ENCODE measurements around the gene NRP2.

DNA sequence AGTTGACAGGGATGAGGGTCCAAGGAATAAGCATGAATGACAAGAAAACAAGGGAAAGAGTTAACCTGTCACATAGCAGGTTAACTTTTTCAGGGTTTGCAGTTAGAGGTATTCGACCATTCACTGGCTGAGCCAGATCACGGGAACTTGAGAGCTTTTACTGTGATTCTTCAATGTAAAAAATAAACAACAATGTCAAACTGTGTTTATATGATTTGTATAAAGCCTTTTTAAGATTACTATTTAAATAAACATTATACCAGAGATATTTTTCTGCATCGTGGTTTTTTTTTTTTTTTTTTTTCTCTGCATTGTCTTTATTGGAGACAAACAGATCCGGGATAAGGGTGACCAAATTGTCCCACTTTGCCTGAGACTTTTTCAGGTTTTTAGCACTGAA is 115.6 kb downstream of the NRP2 start:
- TF ChIP-seq, protein P1, sequence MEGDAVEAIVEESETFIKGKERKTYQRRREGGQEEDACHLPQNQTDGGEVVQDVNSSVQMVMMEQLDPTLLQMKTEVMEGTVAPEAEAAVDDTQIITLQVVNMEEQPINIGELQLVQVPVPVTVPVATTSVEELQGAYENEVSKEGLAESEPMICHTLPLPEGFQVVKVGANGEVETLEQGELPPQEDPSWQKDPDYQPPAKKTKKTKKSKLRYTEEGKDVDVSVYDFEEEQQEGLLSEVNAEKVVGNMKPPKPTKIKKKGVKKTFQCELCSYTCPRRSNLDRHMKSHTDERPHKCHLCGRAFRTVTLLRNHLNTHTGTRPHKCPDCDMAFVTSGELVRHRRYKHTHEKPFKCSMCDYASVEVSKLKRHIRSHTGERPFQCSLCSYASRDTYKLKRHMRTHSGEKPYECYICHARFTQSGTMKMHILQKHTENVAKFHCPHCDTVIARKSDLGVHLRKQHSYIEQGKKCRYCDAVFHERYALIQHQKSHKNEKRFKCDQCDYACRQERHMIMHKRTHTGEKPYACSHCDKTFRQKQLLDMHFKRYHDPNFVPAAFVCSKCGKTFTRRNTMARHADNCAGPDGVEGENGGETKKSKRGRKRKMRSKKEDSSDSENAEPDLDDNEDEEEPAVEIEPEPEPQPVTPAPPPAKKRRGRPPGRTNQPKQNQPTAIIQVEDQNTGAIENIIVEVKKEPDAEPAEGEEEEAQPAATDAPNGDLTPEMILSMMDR (IDR thresholded peaks at IDR 0.05): no peak
- no peak for TF ChIP-seq POLR2AphosphoS5 (IDR thresholded peaks at IDR 0.05)
- no peak for TF ChIP-seq POLR2A (IDR thresholded peaks at IDR 0.05)
